Activated T-helper 1 cell treated with anti-CD3 and anti-CD28 coated beads, Interleukin-2, amount 50 U/mL, for 16 hours (primary cell): ENCODE measurements around the gene PABPC1L.
A peak's percentile ranks its signal among the peaks of the same experiment; 100 is the strongest.

Source experiments
- DNase-seq, 2 donors: peaks; one replicate each; pipeline ENCODE4 v3.0.0-alpha.2; 2020; ENCODE audit warnings: low read depth in 1 of 2, low spot score in 1 of 2

The PABPC1L gene

GRCh38 chr20:44900231-44900854 is 9.5 kb upstream of the PABPC1L start:
- no peak for DNase-seq

GRCh38 chr20:44901974-44902373 is 7.9 kb upstream of the PABPC1L start:
- no peak for DNase-seq

GRCh38 chr20:44904377-44904776 is 5.5 kb upstream of the PABPC1L start:
- DNase-seq = no peak

GRCh38 chr20:44908987-44909871 is 631 bp upstream of the PABPC1L start:
- no peak for DNase-seq

- no peak for DNase-seq
Measured at GRCh38 chr20:44910690-44911262, 916 bp downstream of the PABPC1L start.

- peak in 1 of 2 donors; percentile 20 for DNase-seq
Measured at GRCh38 chr20:44911264-44911921, 1.5 kb downstream of the PABPC1L start.

GRCh38 chr20:44912189-44912588 is 2.3 kb downstream of the PABPC1L start:
- DNase-seq = no peak

- no peak for DNase-seq
Measured at GRCh38 chr20:44914924-44915323, 5.1 kb downstream of the PABPC1L start.

GRCh38 chr20:44916586-44916985 is 6.7 kb downstream of the PABPC1L start:
- DNase-seq = no peak

- DNase-seq = no peak
Measured at GRCh38 chr20:44917399-44917798, 7.5 kb downstream of the PABPC1L start.

GRCh38 chr20:44918342-44918741 is 8.5 kb downstream of the PABPC1L start:
- no peak for DNase-seq

GRCh38 chr20:44918761-44919160 is 8.9 kb downstream of the PABPC1L start:
- DNase-seq = no peak

- DNase-seq = no peak
Measured at GRCh38 chr20:44921447-44921846, 11.6 kb downstream of the PABPC1L start.

- no peak for DNase-seq
Measured at GRCh38 chr20:44924541-44924940, 14.7 kb downstream of the PABPC1L start.

- no peak for DNase-seq
Measured at GRCh38 chr20:44928595-44928994, 18.7 kb downstream of the PABPC1L start.

GRCh38 chr20:44930517-44931168 is 20.8 kb downstream of the PABPC1L start:
- DNase-seq = no peak

GRCh38 chr20:44931911-44932310 is 22.1 kb downstream of the PABPC1L start:
- no peak for DNase-seq

- DNase-seq = no peak
Measured at GRCh38 chr20:44932916-44933315, 23.1 kb downstream of the PABPC1L start.

- DNase-seq = no peak
Measured at GRCh38 chr20:44936510-44936909, 26.6 kb downstream of the PABPC1L start.

- no peak for DNase-seq
Measured at GRCh38 chr20:44938637-44939036, 28.8 kb downstream of the PABPC1L start.

- no peak for DNase-seq
Measured at GRCh38 chr20:44941120-44941691, 31.3 kb downstream of the PABPC1L start.
